Neural progenitor cell (in vitro differentiated cells): ENCODE measurements around the gene ANKRD12. TPM values are rescaled to one million over a fixed set of nuclear protein-coding genes. Genes with fewer than 3 reads are reported as not detected.

Source experiments
- DNase-seq: peaks from one replicate; pipeline ENCODE4 v3.0.0-alpha.2; 2016; ENCODE audit warnings: low spot score
- H2AFZ ChIP-seq: fragments of 200-600 bp; sonication (generic); replicated peaks from 2 replicates; pipeline ENCODE4 v1.6.1; 2016; ENCODE audit warnings: antibody characterized with exemption
- H3F3A ChIP-seq: fragments of 200-600 bp; sonication (generic); 2 replicates; pipeline ENCODE4 v1.6.1; 2016; ENCODE audit warnings: antibody characterized with exemption, low read depth
- H3K27ac ChIP-seq: fragments of 200-600 bp; sonication (generic); 2 replicates; pipeline ENCODE4 v1.5.1; 2016; ENCODE audit warnings: mild to moderate bottlenecking
- H3K27me3 ChIP-seq: fragments of 200-600 bp; sonication (generic); 2 replicates; pipeline ENCODE4 v1.6.1; 2016; ENCODE audit warnings: mild to moderate bottlenecking, moderate library complexity
- H3K36me3 ChIP-seq: fragments of 200-600 bp; sonication (generic); 2 replicates; pipeline ENCODE4 v1.5.1; 2016
- H3K4me1 ChIP-seq: fragments of 200-600 bp; sonication (generic); 2 replicates; pipeline ENCODE4 v1.6.1; 2016; ENCODE audit warnings: mixed run types
- H3K4me2 ChIP-seq: fragments of 200-600 bp; sonication (generic); 2 replicates; pipeline ENCODE4 v1.6.1; 2016
- H3K4me3 ChIP-seq: fragments of 200-600 bp; sonication (generic); 2 replicates; pipeline ENCODE4 v1.5.1; 2016
- H3K79me2 ChIP-seq: fragments of 200-600 bp; sonication (generic); 2 replicates; pipeline ENCODE4 v1.6.1; 2016; ENCODE audit warnings: low read depth
- H3K9ac ChIP-seq: fragments of 200-600 bp; sonication (generic); 2 replicates; pipeline ENCODE4 v1.6.1; 2016
- H3K9me3 ChIP-seq: fragments of 200-600 bp; sonication (generic); 2 replicates; pipeline ENCODE4 v1.5.1; 2016; ENCODE audit warnings: low read depth
- H4K20me1 ChIP-seq: fragments of 200-600 bp; sonication (generic); 2 replicates; pipeline ENCODE4 v1.6.1; 2016; ENCODE audit warnings: low read depth
- H3K27ac Mint-ChIP-seq: 3 replicates; pipeline ENCODE4 v1.8.0; 2021; ENCODE audit warnings: mixed read lengths
- H3K27me3 Mint-ChIP-seq: 2 replicates; pipeline ENCODE4 v1.8.0; 2022; ENCODE audit warnings: low read depth, mild to moderate bottlenecking, inconsistent platforms, moderate library complexity, mixed read lengths; ENCODE audit not compliant: insufficient read depth
- H3K36me3 Mint-ChIP-seq: 3 replicates; pipeline ENCODE4 v1.8.0; 2021; ENCODE audit warnings: mixed read lengths
- H3K4me1 Mint-ChIP-seq: 3 replicates; pipeline ENCODE4 v1.8.0; 2021; ENCODE audit warnings: mixed read lengths
- H3K4me3 Mint-ChIP-seq: 3 replicates; pipeline ENCODE4 v1.8.0; 2021; ENCODE audit warnings: mild to moderate bottlenecking, moderate library complexity, mixed read lengths
- H3K9me3 Mint-ChIP-seq: 3 replicates; pipeline ENCODE4 v1.8.0; 2020; ENCODE audit warnings: mixed read lengths
- CTCF ChIP-seq: fragments of 200-600 bp; sonication (generic); IDR thresholded peaks from 2 replicates; pipeline ENCODE4 v1.5.1; 2017; ENCODE audit warnings: antibody characterized with exemption, mild to moderate bottlenecking
- EZH2 ChIP-seq: fragments of 200-600 bp; sonication (generic); IDR thresholded peaks from 2 replicates; pipeline ENCODE4 v1.6.1; 2017; ENCODE audit warnings: antibody characterized with exemption, mild to moderate bottlenecking, moderate library complexity
- EZH2phosphoT487 ChIP-seq: fragments of 200-600 bp; sonication (generic); IDR thresholded peaks from 2 replicates; pipeline ENCODE4 v1.6.1; 2017; ENCODE audit warnings: antibody characterized with exemption
- total RNA-seq: library from RNA; depleted of rRNA; stranded (reverse); fragments of >200 nt; gene quantifications from 2 replicates; pipeline ENCODE4 v1.2.3, GENCODE V29; 2015; ENCODE audit warnings: low replicate concordance

ANKRD12 gene
- total RNA-seq, 1 donor from 2014 or later, result 38.2 TPM

GRCh38 chr18:9096685-9097084, 39.9 kb upstream of the ANKRD12 start:
- Histone ChIP-seq H3K4me3 (no peak overlapping the region), H3K36me3 (no peaks in the 10 kb centered on the region), H4K20me1 (no peaks in the 10 kb centered on the region), H3K79me2 (no peaks in the 10 kb centered on the region), H3K4me1 (peaks cover 13% of the 10 kb centered on the region), H3K9me3 (no peaks in the 10 kb centered on the region), H2AFZ (no peak overlapping the region), H3F3A (no peaks in the 10 kb centered on the region), H3K4me2 (no peak overlapping the region), H3K27me3 (no peaks in the 10 kb centered on the region), H3K9ac (no peak overlapping the region), H3K27ac (no peak overlapping the region)
- Mint-ChIP-seq H3K27me3 (peaks cover 4% of the 10 kb centered on the region), H3K9me3 (no peaks in the 10 kb centered on the region), H3K27ac (no peak overlapping the region), H3K36me3 (no peaks in the 10 kb centered on the region), H3K4me3 (no peak overlapping the region), H3K4me1 (peaks cover 18% of the 10 kb centered on the region)
- DNase-seq, result no peak
- TF ChIP-seq EZH2phosphoT487, result no peak
- TF ChIP-seq EZH2, result no peak
- no peak for TF ChIP-seq CTCF

- peak overlapping the region; percentile 51 for H2AFZ ChIP-seq
- Mint-ChIP-seq H3K27me3 (peaks cover 4% of the 10 kb centered on the region), H3K36me3 (no peaks in the 10 kb centered on the region), H3K9me3 (no peaks in the 10 kb centered on the region), H3K4me1 (peaks cover 22% of the 10 kb centered on the region), H3K4me3 (no peak overlapping the region), H3K27ac (no peak overlapping the region)
- no peak overlapping the region for H3K27ac ChIP-seq
- no peaks in the 10 kb centered on the region for H4K20me1 ChIP-seq
- H3K9ac ChIP-seq, result no peak overlapping the region
- H3K27me3 ChIP-seq, result no peaks in the 10 kb centered on the region
- no peaks in the 10 kb centered on the region for H3K36me3 ChIP-seq
- H3K4me2 ChIP-seq, result no peak overlapping the region
- H3K4me1 ChIP-seq, result peaks cover 13% of the 10 kb centered on the region
- no peak for DNase-seq
- no peaks in the 10 kb centered on the region for H3K79me2 ChIP-seq
- H3K4me3 ChIP-seq, result no peak overlapping the region
- H3F3A ChIP-seq, result no peaks in the 10 kb centered on the region
- TF ChIP-seq EZH2, result no peak
- no peak for TF ChIP-seq CTCF
- no peak for TF ChIP-seq EZH2phosphoT487
- H3K9me3 ChIP-seq, result no peaks in the 10 kb centered on the region
Measured at GRCh38 chr18:9097349-9097748, 39.2 kb upstream of the ANKRD12 start.

- no peak overlapping the region for H3K4me2 ChIP-seq
Measured at GRCh38 chr18:9100796-9101195, 35.8 kb upstream of the ANKRD12 start.

More at GRCh38 chr18:9100796-9101195, 35.8 kb upstream of the ANKRD12 start:
- Histone ChIP-seq H2AFZ (no peak overlapping the region), H3K9ac (no peak overlapping the region), H3K4me3 (no peak overlapping the region), H3K4me1 (peaks cover 34% of the 10 kb centered on the region), H3K27me3 (no peaks in the 10 kb centered on the region), H3K79me2 (peaks cover 33% of the 10 kb centered on the region), H3K9me3 (no peaks in the 10 kb centered on the region), H3K36me3 (no peaks in the 10 kb centered on the region), H4K20me1 (peaks cover 27% of the 10 kb centered on the region), H3K27ac (no peak overlapping the region), H3F3A (peaks cover 10% of the 10 kb centered on the region)
- no peaks in the 10 kb centered on the region for H3K27me3 Mint-ChIP-seq
- DNase-seq, result no peak
- H3K27ac Mint-ChIP-seq, result no peak overlapping the region
- H3K4me1 Mint-ChIP-seq, result peaks cover 44% of the 10 kb centered on the region
- no peaks in the 10 kb centered on the region for H3K9me3 Mint-ChIP-seq
- H3K4me3 Mint-ChIP-seq, result no peak overlapping the region
- peaks cover 1% of the 10 kb centered on the region for H3K36me3 Mint-ChIP-seq
- no peak for TF ChIP-seq EZH2
- no peak for TF ChIP-seq EZH2phosphoT487
- no peak for TF ChIP-seq CTCF
